Right lung (tissue), 5 donors: ENCODE data around the gene DAB2IP. TPM values are rescaled to one million over a fixed set of nuclear protein-coding genes. Genes with fewer than 3 reads are reported as not detected.
"Not testable (repeated sequence)": the region's sequence is repeated elsewhere in the genome, so short reads cannot be mapped to it uniquely, and the experiment has no call there.

Source experiments
- DNase-seq, 2 donors: peaks; one replicate each; pipeline ENCODE4 v3.0.0-alpha.2; 2013
- polyA plus RNA-seq, 5 donors: library from polyadenylated mRNA; unstranded; fragments of 120-200 nt; gene quantifications; one replicate each; pipeline versions ENCODE4 v1.2.1 to v1.2.3, GENCODE V29; 2013; ENCODE audit warnings: inconsistent platforms in 1 of 5, low replicate concordance in 1 of 5; ENCODE audit not compliant: insufficient read length in 5 of 5, insufficient read depth in 1 of 5

Gene DAB2IP
- polyA plus RNA-seq, 5 donors = 22.9 to 34.5 (median 28.3) TPM

GRCh38 chr9:121623430-121623829, 28.0 kb upstream of the DAB2IP start:
- DNase-seq = not testable (repeated sequence)

GRCh38 chr9:121625590-121625989, 25.8 kb upstream of the DAB2IP start:
- DNase-seq = no peak

- DNase-seq = no peak
Observed at GRCh38 chr9:121626012-121626411, 25.4 kb upstream of the DAB2IP start.

- DNase-seq = no peak
Observed at GRCh38 chr9:121627427-121627826, 24.0 kb upstream of the DAB2IP start.

- no peak for DNase-seq
Observed at GRCh38 chr9:121628401-121628800, 23.0 kb upstream of the DAB2IP start.

- DNase-seq = no peak
Observed at GRCh38 chr9:121631115-121631514, 20.3 kb upstream of the DAB2IP start.

- no peak for DNase-seq
Observed at GRCh38 chr9:121631978-121632418, 19.4 kb upstream of the DAB2IP start.

GRCh38 chr9:121633119-121633714, 18.2 kb upstream of the DAB2IP start:
- DNase-seq = no peak

GRCh38 chr9:121633736-121634135, 17.7 kb upstream of the DAB2IP start:
- no peak for DNase-seq

GRCh38 chr9:121634329-121635261, 16.8 kb upstream of the DAB2IP start:
- no peak for DNase-seq

- DNase-seq = no peak
Observed at GRCh38 chr9:121635300-121635876, 16.0 kb upstream of the DAB2IP start.

GRCh38 chr9:121636341-121636865, 15.0 kb upstream of the DAB2IP start:
- no peak for DNase-seq

GRCh38 chr9:121636978-121637712, 14.3 kb upstream of the DAB2IP start:
- no peak for DNase-seq

GRCh38 chr9:121637713-121638220, 13.7 kb upstream of the DAB2IP start:
- DNase-seq = no peak

- no peak for DNase-seq
Observed at GRCh38 chr9:121638399-121638798, 13.0 kb upstream of the DAB2IP start.

- DNase-seq = no peak
Observed at GRCh38 chr9:121638901-121639592, 12.4 kb upstream of the DAB2IP start.

- DNase-seq = no peak
Observed at GRCh38 chr9:121639619-121640018, 11.8 kb upstream of the DAB2IP start.

GRCh38 chr9:121640076-121640475, 11.4 kb upstream of the DAB2IP start:
- DNase-seq = no peak

- DNase-seq = no peak
Observed at GRCh38 chr9:121640491-121641223, 10.8 kb upstream of the DAB2IP start.

GRCh38 chr9:121641224-121641611, 10.2 kb upstream of the DAB2IP start:
- DNase-seq = no peak
